HG03108 (cell line): ENCODE data around the gene CHST8.
A peak's percentile ranks its signal among the peaks of the same experiment; 100 is the strongest.

ENCODE experiments used
- ATAC-seq: cut with Tn5 transposase; IDR thresholded peaks from one replicate; pipeline ENCODE4 v1.9.1; 2021; ENCODE audit warnings: moderate library complexity; ENCODE audit not compliant: unreplicated experiment

The CHST8 gene

DNA sequence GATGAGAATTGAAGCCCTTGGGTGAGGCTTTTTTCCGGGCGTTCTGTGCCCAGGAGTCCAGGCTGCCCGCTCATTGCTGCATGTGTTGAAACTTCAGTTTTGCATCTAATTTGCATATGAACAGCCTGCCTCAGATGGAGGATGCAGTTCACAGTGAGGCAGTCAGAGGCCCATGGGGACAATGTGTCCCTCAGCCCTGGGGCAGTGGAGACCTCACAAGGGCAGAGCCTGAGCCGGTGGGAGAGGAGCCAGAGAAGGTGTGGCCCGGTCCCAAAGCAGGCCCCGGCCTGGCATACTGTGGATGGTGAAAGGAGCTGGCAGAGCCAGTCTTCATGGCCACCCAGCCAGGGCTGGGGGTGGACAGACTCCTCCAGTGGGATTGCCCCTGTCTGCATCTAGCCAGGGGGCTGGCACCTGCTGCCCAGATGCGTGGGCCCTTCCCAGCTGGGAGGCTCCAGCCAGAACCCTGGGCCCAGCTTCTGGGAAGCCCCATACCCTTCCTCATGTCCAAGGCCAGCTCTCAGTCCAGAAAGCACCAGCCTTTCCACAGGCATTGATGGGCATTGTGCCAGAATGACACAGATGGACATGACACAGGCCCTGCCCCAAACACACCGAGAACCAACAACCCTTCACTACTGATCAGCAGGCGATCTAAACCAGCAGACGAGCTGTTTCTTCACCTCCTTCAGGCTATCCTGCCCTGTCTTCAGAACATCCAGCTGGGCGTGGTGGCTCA lies 142.0 kb downstream of the CHST8 start:
- ATAC-seq, result no peak

DNA sequence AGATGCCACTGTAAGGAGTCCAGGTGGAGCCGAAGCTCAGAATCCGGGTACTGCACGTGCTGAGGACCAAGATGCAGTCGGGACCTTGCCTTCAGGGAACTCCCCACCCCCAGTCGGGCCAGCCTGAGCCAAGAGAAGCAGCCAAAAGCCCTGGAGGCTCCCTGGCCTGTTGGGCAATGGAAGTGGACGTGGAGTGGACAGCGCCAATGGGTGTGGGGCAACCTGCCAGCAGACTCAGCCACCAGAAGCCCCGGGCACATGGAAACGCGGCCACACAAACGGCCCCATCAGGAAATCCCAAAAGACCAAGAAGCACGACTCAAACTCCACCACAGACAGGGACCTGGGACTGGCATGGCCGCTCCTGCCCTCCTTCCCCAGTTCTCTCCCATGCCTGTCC lies 144.9 kb downstream of the CHST8 start:
- no peak for ATAC-seq

DNA sequence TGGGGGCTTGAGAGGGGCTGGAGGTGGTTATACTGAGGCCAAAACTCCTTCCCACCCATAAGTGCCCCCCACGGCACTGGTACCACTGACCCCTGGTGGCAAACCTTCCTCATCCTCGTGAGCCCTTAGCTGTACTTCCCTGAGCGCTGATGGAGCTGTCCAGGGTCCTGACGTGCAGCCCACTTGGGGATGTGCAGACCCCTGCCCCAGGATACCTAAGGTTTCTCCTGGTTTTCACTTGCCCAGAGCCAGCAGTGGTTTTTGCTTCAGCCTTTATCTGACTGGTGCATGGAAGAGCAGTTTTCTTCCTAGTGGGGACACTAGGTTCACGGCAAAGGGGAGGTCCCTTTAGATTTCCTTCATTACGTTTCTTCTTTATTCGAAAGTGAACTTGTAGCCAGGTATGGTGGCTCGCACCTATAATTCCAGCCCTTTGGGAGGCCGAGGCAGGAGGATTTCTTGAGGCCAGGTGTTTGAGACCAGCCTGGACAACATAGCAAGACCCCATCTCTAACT lies 146.2 kb downstream of the CHST8 start:
- ATAC-seq, result no peak

DNA sequence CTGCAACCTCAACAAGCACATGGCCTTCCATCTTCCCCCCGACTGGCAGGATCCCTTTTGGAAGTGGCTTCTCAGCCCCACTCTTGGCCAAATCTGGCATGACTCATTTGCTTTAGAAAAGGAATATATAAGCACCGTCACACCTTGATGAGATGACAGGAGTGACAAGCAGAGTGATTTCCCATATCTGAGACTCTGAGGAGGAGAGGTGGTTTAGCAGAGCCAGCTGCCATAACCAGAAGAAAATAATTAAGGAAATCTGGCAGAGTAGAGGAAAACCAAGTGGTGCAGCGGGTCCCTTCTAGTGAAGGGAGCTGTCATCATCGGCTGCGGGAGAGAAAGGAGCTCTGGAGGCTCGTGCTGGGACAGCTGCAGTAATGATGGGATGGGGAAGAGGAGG lies 147.5 kb downstream of the CHST8 start:
- no peak for ATAC-seq

DNA sequence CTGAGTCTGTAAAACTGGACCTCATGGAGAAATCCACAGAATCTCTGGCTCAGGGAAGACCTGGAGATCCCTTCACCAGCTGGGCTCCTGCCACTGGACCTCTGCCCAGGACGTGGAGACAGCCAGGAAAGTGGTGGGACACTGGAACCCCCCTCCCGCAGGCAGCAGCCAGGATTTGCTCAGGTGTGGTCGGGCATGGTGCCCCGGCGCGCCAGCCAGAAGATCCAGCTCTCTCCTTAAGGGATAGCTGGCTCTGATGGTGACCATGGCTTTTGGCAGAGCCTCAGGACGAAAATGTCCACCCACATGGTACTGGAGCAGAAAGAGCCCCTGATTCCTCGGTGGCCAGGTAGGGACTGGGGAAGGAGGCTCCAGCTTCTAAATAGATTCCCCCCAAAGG lies 148.4 kb downstream of the CHST8 start:
- no peak for ATAC-seq

DNA sequence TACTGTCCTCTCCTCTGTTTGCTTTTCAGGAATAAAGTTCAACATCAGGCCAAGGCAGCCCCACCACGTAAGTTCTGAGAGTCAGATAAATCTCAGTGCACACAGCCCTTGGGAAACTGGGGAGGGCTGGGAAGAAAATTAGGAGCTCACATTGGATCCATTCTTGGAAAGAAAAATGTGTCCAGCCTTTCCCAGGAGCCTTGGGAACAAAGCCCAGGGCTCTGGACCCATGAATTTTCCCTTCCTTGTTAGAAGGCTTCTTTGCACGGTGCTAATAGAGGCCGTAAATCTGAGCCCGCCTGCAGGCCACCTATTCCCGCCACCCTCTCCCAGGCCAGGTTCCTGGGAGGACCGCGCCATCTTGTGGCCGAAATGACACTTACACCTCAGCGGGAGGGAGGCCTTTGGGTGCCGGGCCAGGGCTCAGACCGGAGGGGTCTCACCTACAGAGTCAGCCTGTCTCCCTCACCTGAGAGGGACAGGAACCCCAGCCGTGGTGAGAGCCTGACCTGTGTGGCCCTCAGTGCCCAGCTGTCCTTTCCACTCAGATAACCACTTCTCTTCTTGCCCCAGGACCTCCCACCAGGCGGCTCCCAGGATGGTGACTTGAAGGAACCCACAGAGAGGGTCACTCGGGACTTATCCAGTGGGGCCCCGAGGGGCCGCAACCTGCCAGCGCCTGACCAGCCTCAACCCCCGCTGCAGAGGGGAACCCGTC lies 149.8 kb downstream of the CHST8 start:
- ATAC-seq, result no peak

DNA sequence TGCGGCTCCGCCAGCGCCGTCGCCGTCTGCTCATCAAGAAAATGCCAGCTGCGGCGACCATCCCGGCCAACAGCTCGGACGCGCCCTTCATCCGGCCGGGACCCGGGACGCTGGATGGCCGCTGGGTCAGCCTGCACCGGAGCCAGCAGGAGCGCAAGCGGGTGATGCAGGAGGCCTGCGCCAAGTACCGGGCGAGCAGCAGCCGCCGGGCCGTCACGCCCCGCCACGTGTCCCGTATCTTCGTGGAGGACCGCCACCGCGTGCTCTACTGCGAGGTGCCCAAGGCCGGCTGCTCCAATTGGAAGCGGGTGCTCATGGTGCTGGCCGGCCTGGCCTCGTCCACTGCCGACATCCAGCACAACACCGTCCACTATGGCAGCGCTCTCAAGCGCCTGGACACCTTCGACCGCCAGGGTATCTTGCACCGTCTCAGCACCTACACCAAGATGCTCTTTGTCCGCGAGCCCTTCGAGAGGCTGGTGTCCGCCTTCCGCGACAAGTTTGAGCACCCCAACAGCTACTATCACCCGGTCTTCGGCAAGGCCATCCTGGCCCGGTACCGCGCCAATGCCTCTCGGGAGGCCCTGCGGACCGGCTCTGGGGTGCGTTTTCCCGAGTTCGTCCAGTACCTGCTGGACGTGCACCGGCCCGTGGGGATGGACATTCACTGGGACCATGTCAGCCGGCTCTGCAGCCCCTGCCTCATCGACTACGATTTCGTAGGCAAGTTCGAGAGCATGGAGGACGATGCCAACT lies 150.5 kb downstream of the CHST8 start:
- no peak for ATAC-seq

DNA sequence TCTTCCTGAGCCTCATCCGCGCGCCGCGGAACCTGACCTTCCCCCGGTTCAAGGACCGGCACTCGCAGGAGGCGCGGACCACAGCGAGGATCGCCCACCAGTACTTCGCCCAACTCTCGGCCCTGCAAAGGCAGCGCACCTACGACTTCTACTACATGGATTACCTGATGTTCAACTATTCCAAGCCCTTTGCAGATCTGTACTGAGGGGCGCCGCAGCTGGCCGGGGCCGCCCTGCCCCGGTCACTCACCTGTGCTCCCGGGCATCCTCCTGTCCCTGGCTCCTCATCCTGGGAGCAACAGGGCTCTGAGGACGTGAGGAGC lies 151.1 kb downstream of the CHST8 start:
- no peak for ATAC-seq

DNA sequence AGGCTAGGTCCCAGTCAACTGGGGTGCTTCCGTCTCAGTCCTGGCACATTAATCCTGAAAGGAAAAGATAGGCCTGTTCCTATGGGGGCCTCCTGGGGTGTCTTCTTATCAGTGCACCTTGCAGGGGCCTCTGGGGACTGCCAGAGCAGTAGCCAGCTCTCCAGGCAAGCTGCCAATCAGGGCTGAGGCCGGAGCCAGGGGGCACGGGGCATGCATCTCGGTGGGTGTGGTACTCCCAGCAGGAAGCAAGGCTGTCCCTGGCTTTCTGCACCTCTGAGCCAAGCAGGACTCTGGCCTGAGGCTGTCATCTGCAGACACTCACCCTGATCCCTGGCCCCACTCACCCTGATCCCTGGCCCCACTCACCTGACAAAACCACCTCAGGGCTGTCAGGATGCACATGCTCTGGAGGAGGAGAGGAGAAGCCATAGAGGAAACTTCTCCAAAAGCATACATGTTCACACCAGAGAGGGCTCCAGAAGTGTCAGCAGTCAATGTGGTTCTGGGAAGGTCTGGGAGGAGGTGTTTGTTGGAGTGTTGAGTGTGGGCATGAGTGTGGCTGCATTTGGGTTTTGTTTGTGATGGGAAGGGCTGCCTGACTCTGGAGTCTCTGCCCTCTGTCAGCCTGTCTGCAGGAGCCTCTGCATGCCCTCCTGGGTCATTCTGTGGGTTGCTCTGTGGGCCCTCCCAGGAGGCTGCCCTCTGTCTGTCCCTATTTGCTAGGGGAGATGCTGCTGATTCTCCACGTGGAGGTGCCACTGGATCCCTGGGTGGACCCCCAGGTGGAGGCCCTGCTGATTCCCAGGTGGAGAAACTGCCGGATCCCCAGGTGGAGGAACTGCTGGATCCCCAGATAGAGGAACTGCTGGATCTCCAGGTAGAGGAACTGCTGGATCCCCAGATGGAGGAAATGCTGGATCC lies 152.2 kb downstream of the CHST8 start:
- ATAC-seq, result no peak

DNA sequence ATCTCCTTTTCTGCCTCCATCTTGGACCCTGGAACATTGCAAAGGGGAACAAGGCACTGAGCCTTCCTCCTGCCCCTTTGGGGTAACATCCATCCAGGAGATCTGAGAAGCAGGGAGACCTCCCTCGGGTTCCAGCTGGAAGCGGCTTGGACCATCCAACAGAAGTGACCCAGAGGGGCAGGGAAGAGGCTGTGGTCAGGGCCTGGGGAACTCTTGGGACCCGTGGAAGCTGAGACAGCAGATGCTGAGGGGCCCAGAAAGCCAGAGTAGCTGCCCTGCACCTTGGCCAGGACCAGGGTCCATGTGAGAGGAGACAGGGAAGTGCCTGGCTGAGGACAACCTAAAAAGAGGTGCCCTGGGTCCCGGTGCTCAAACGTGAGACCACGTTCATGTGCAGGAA lies 153.0 kb downstream of the CHST8 start:
- no peak for ATAC-seq

DNA sequence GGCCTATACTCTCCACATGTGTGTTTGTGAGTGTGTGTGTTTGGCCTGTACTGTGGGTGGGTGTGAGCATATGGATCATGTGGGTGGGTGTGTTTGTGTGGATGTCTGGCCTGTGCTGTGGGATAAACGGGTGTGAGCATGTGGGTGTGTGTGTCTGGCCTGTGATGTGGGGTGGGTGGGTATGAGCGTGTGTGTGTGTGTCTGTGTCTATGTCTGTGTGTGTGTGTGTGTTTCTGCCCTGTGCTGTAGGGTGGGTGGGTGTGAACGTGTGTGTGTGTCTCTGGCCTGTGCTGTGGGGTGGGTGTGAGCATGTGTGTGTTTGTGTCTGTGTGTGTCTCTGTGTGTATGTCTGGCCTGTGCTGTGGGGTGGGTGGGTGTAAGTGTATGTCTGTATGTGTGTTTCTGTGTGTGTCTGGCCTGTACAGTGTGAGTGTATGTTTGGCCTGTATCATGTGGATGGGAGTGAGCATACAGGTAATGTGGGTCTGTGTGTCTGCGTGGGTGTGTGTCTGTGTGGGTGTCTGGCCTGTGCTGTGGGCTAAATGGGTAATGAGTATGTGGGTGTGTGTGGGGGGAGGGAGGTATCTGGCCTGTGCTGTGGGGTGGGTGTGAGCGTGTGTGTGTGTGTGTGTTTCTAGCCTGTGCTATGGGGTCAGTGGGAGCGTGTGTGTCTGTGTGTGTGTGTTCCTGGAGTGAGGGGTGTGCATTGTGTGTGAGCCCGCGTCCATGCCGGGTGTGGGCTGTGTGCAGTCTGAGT lies 154.2 kb downstream of the CHST8 start:
- no peak for ATAC-seq

DNA sequence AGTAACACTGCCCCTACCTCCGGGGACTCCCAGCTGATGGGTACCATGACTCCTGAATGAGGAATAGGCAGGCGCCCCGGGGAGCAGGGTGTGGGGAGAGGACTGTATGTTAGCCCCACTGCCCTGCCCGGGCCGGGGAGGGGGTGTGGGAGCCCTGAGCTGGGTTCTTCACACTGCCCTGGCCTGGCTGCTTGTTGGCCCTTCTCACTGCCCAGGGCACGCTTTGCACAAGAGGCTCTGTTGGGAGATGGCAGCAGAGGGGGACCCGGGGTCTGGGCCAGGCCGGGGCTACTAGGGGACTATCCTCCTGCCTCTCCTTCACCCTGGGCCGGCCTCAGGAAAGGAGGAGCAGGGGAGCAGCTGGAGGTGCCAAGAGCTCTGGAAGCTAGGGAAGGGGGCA lies 155.6 kb downstream of the CHST8 start:
- ATAC-seq, result no peak

DNA sequence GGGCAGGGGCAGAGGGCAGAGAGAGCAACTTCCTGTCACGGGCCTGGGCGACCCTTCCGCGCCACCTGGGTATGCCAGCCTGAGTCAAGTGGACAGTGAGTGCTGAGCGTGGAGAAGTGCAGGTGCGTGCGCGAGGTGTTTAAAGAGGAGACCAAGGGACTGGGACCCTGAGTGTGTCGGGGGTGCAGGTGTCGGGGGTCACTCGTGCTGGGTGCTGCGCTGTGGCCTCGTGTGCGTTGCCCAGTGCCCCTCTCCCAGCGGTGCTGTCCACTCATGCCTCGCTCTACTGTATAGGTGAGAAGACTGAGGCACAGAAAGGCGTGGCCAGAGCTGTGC lies 156.0 kb downstream of the CHST8 start:
- ATAC-seq, result no peak

DNA sequence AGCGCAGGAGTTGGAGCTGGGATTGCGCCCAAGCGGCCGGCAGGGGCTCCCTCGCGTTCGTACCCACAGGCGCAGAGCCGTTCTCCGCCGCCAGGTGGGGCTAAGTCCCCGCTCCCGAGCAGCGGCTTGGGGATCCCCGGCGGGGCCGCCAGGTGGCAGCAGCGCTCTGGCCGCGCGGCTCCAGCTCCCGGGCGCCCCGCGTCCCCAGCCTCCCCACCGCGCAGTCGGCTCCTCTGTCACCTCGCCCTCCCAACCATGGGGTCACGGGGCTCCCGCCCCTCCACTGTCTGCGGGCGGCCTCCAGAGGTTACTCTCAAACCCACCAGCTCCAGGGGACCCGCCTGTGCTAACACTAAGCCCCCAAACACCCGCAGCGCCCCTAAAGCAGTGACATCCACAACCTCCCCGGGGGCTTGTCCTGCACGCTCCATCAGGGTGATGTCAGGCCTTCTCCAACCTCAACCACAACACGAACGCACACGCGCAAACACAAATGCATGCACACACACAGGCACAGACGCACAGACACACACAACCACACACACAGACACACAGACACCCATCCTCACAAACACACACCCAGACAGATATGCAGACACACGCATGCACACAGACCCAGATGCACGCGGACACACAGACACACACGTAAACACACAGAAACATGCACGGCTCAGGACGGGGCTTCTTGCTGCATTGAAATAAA lies 156.5 kb downstream of the CHST8 start:
- peak; percentile 89 for ATAC-seq

DNA sequence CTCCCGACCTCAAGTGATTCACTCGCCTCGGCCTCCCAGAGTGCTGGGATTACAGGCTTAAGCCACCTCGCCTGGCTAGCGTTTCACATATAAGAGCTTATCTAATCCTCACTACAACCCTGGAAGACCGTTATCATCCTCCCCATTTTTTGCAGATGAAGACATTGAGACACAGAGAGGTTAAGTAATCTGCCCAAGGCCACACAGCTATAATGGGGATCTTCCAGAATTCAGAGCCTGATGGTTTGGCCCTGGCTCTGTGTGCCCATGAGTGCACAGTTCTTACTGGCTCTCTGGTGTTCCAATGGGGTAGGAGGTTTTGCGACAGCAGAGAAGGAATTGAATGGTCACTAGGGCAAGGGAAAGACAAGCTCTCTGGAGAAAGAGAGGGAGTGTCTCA lies 158.1 kb downstream of the CHST8 start:
- ATAC-seq, result no peak

DNA sequence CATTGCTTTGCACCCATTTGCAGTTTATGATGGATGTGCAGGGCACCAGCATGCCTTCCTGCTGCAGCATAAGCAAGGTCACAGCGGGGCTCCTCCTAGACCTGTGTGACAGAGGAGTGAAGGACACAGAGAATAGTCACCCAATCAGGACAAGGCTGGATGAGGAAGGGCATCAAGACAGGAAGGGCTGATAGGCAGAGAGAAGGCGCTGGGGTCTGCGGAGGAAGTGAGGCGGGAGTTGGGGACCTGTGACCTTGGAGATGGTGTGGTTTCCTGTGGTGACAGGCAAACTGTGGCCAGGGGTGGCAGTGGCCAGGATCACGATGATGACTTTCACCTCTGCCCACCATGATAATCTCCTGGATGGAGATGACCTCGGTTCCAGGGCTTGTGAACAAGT lies 158.5 kb downstream of the CHST8 start:
- ATAC-seq, result no peak

DNA sequence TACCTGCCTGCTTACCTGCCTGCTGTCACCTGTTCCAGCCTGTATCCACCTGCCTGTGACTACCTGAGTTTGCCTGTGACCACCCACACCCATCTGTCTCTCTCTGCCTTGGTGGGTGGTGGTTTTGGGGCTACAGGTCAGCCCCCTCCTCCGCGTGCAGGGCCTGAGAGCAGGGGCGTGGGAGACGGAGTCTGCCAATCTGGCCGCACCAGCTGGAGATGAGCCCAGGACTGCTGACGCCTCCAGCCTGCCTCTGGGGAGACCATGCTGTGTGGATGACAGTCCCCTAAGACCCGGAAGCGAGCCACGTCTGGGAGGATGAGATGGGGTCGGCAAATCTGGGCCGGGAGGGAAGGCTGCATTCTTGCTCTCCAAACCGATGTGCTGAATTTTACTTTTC lies 159.0 kb downstream of the CHST8 start:
- no peak for ATAC-seq

DNA sequence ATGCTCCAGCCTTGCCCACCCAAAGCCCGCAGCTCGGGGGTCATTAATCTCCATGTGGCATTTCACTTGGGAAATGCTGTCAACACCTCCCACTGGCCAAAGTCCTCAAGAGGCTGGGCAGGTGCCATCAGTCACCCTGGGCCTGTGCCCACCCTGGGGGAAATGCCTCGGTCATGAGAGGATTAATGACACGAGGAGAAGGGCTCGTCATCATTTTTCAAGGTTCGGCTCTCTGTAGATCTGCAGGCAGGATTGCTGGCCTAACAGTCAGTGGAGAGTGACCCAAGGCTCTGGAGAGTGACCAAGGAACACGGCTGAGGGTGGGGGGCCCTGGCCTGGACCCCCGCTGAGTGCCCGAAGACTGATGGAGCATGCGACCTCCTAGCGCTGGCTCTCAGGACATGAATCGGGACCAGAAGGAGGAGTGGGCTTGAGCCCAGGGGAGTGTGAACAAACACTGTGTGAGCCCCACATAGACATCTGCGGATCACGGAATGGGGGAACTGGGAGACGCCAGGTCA lies 159.7 kb downstream of the CHST8 start:
- ATAC-seq, result no peak

DNA sequence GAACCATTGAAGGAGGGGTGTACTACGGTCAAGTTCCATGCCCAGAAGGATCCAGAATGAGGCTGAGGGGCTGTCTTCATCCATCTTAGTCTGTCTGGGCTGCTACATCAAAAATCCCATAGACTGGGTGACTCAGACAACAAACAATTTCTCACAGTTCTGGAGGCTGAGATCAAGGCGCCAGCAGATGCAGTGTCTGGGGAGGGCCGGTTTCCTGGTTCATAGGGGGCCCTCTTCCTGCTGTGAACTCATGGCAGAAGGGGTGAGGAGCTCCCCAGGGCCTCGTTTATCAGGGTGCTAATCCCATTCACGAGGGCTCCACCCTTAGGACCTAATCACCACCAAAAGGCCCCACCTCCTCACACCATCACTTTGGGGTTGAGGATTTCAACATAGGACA lies 160.2 kb downstream of the CHST8 start:
- ATAC-seq, result no peak
